HCT116 (cell line): ENCODE measurements around the gene COL4A1. TPM values are rescaled to one million over a fixed set of nuclear protein-coding genes. Genes with fewer than 3 reads are reported as not detected.

ENCODE experiments used
- ATAC-seq: fragments of 200-7000 bp; cut with Tn5 transposase; 2 replicates; pipeline ENCODE4 v1.9.1; 2020; ENCODE audit warnings: mild to moderate bottlenecking, moderate library complexity
- BruUV-seq: library from RNA; stranded (reverse); fragments of 400-500 nt; replicated peaks from 2 replicates; lab custom pipeline; 2021; lab: Mats Ljungman, UMichigan
- CTCF ChIA-PET: fragments of 300-600 bp; sonication (Branson Sonifier 250); formaldehyde crosslinking; loops from one replicate; lab custom pipeline; 2021; ENCODE audit warnings: antibody characterized with exemption; lab: Charles Lee
- POLR2A ChIA-PET: fragments of 300-600, 350-600 bp; sonication (Branson Sonifier 250); formaldehyde crosslinking; loops from one replicate; lab custom pipeline; 2021; ENCODE audit warnings: antibody characterized with exemption; lab: Charles Lee
- RAD21 ChIA-PET, 2 experiments: fragments of 300-600 bp; sonication (Branson Sonifier 250); formaldehyde crosslinking; loops; one replicate each; lab custom pipeline; 2023; ENCODE audit warnings: low total read pairs in 2 of 2; ENCODE audit not compliant: uncharacterized antibody in 2 of 2, unreplicated experiment in 2 of 2, low non-redundant PET in 1 of 2; lab: Charles Lee
- DNase-seq: peaks from one replicate; pipeline ENCODE4 v3.0.0-alpha.2; 2010; ENCODE audit warnings: low read depth, low spot score
- H2AFZ ChIP-seq: fragments of 200-600 bp; shearing (Covaris generic), sonication (generic); 2 replicates; pipeline ENCODE4 v1.6.1; 2017; ENCODE audit warnings: low read depth, mixed run types, mixed read lengths, antibody characterized with exemption, low read length; ENCODE audit not compliant: poor library complexity, severe bottlenecking
- H3K27ac ChIP-seq: 2 replicates; pipeline ENCODE4 v1.5.1; 2012; ENCODE audit warnings: low read depth, low read length
- H3K27me3 ChIP-seq: fragments of 200-600 bp; sonication (generic); 2 replicates; pipeline ENCODE4 v1.6.1; 2016; ENCODE audit warnings: mixed run types, low read length, mixed read lengths; ENCODE audit not compliant: insufficient read depth
- H3K36me3 ChIP-seq, 2 experiments: fragments of 200-500 bp in 1 of 2; fragments of 200-600 bp in 1 of 2; sonication (Bioruptor generic) in 1 of 2; sonication (generic) in 1 of 2; 2 replicates each; pipeline versions ENCODE4 v1.5.1 to v1.6.1; 2014 to 2016; ENCODE audit warnings: low read length in 2 of 2, inconsistent platforms in 1 of 2, mixed read lengths in 1 of 2, mixed run types in 1 of 2; ENCODE audit not compliant: insufficient read depth in 2 of 2, control insufficient read depth in 1 of 2
- H3K4me1 ChIP-seq, 2 experiments: fragments of 200-600 bp in 1 of 2; sonication (generic) in 1 of 2; 2 replicates each; pipeline versions ENCODE4 v1.5.1 to v1.6.1; 2012 to 2017; ENCODE audit warnings: low read length in 2 of 2, inconsistent platforms in 1 of 2, mild to moderate bottlenecking in 1 of 2, mixed read lengths in 1 of 2, mixed run types in 1 of 2, moderate library complexity in 1 of 2; ENCODE audit not compliant: insufficient read depth in 2 of 2, control insufficient read depth in 1 of 2
- H3K4me2 ChIP-seq: fragments of 200-600 bp; sonication (generic); 2 replicates; pipeline ENCODE4 v1.6.1; 2017; ENCODE audit warnings: mixed run types, low read length, mixed read lengths
- H3K4me3 ChIP-seq, 2 experiments: fragments of 200-600 bp in 1 of 2; sonication (generic) in 1 of 2; replicated peaks in 1 of 2; 2 replicates each; pipeline ENCODE4 v1.5.1; 2011 to 2016; ENCODE audit warnings: low read length in 2 of 2, control low read depth in 1 of 2, low read depth in 1 of 2, mild to moderate bottlenecking in 1 of 2, mixed read lengths in 1 of 2, mixed run types in 1 of 2
- H3K79me2 ChIP-seq: fragments of 200-600 bp; sonication (generic); 2 replicates; pipeline ENCODE4 v1.6.1; 2017; ENCODE audit warnings: mild to moderate bottlenecking, mixed run types, low read length, moderate library complexity, mixed read lengths; ENCODE audit not compliant: insufficient read depth
- H3K9ac ChIP-seq: fragments of 200-600 bp; sonication (generic); 2 replicates; pipeline ENCODE4 v1.6.1; 2016; ENCODE audit warnings: low read length, mixed read lengths
- H3K9me2 ChIP-seq: fragments of 200-600 bp; sonication (generic), shearing (Covaris generic); 2 replicates; pipeline ENCODE4 v1.6.1; 2017; ENCODE audit warnings: mixed run types, mild to moderate bottlenecking, moderate library complexity; ENCODE audit not compliant: insufficient read depth
- H3K9me3 ChIP-seq, 2 experiments: fragments of 200-500 bp in 1 of 2; fragments of 200-600 bp in 1 of 2; sonication (Bioruptor generic) in 1 of 2; sonication (generic) in 1 of 2; 2 replicates each; pipeline ENCODE4 v1.6.1; 2014 to 2017; ENCODE audit warnings: low read length in 2 of 2, mixed read lengths in 2 of 2, inconsistent platforms in 1 of 2, low read depth in 1 of 2, mild to moderate bottlenecking in 1 of 2, mixed run types in 1 of 2, moderate library complexity in 1 of 2; ENCODE audit not compliant: control insufficient read depth in 1 of 2, insufficient read depth in 1 of 2
- H4K20me1 ChIP-seq: fragments of 200-600 bp; sonication (generic), shearing (Covaris generic); 2 replicates; pipeline ENCODE4 v1.6.1; 2017; ENCODE audit warnings: mixed run types, mild to moderate bottlenecking, moderate library complexity; ENCODE audit not compliant: insufficient read depth
- CBX3 ChIP-seq: IDR thresholded peaks from 2 replicates; pipeline ENCODE4 v1.6.1; 2012; ENCODE audit warnings: low read depth
- CEBPB ChIP-seq: IDR thresholded peaks from 2 replicates; pipeline ENCODE4 v1.6.1; 2012; ENCODE audit warnings: low read depth
- EGR1 ChIP-seq: IDR thresholded peaks from 2 replicates; pipeline ENCODE4 v1.6.1; 2012; ENCODE audit warnings: low read depth
- ELF1 ChIP-seq: IDR thresholded peaks from 2 replicates; pipeline ENCODE4 v1.6.1; 2012; ENCODE audit warnings: low read depth, borderline replicate concordance
- EZH2 ChIP-seq: fragments of 200-600 bp; sonication (generic); IDR thresholded peaks from 2 replicates; pipeline ENCODE4 v1.6.1; 2017; ENCODE audit warnings: antibody characterized with exemption, mixed run types
- POLR2AphosphoS5 ChIP-seq: IDR thresholded peaks from 2 replicates; pipeline ENCODE4 v1.6.1; 2011; ENCODE audit warnings: mild to moderate bottlenecking, low read depth, low read length, moderate library complexity
- RAD21 ChIP-seq: IDR thresholded peaks from 2 replicates; pipeline ENCODE4 v1.6.1; 2012; ENCODE audit warnings: low read depth, mild to moderate bottlenecking
- SIN3A ChIP-seq: IDR thresholded peaks from 2 replicates; pipeline ENCODE4 v1.6.1; 2012; ENCODE audit warnings: low read depth
- SRF ChIP-seq: IDR thresholded peaks from 2 replicates; pipeline ENCODE4 v1.6.1; 2012; ENCODE audit warnings: low read depth
- TCF7L2 ChIP-seq: IDR thresholded peaks from 2 replicates; pipeline ENCODE4 v1.7.0; 2011; ENCODE audit warnings: borderline replicate concordance, inconsistent platforms; ENCODE audit not compliant: insufficient read depth, insufficient read length; ENCODE audit errors: extremely low read depth
- YY1 ChIP-seq: IDR thresholded peaks from 2 replicates; pipeline ENCODE4 v1.6.1; 2011; ENCODE audit warnings: low read length, low read depth, moderate library complexity, mild to moderate bottlenecking; ENCODE audit not compliant: insufficient replicate concordance; ENCODE audit errors: extremely low read depth
- ZFX ChIP-seq: fragments of 450-650 bp; IDR thresholded peaks from 2 replicates; pipeline ENCODE4 v1.6.1; 2017
- ZNF274 ChIP-seq: fragments of 200-500 bp; sonication (Bioruptor generic); IDR thresholded peaks from 2 replicates; pipeline ENCODE4 v1.6.1; 2014; ENCODE audit warnings: mild to moderate bottlenecking, low read depth, low read length, inconsistent platforms
- intact Hi-C: fragments of 100-400 bp; cut with micrococcal nuclease; formaldehyde crosslinking; loops from 2 replicates; pipeline ENCODE4 v1.10.0; 2022
- total RNA-seq: library from RNA; stranded (reverse); gene quantifications from one replicate; pipeline ENCODE4 v1.2.1, GENCODE V29; 2021; ENCODE audit not compliant: unreplicated experiment
- TF ChIP-seq, protein P1 (sequence below): IDR thresholded peaks from 2 replicates; pipeline ENCODE4 v1.6.1; 2012
- TF ChIP-seq, protein P2 (sequence below): IDR thresholded peaks from 2 replicates; pipeline ENCODE4 v1.6.1; 2012
- TF ChIP-seq, protein P3 (sequence below), 3 experiments: fragments of 200-600 bp in 1 of 3; sonication (generic) in 1 of 3; IDR thresholded peaks in 2 of 3; conservative IDR thresholded peaks in 1 of 3; 2 replicates each; pipeline ENCODE4 v1.5.1; 2012 to 2017; ENCODE audit warnings: low read depth in 2 of 3, low read length in 2 of 3, antibody characterized with exemption in 1 of 3, borderline replicate concordance in 1 of 3, control low read depth in 1 of 3, mild to moderate bottlenecking in 1 of 3, mixed read lengths in 1 of 3, mixed run types in 1 of 3, moderate library complexity in 1 of 3; ENCODE audit not compliant: insufficient read depth in 1 of 3
- TF ChIP-seq, protein P4 (sequence below): IDR thresholded peaks from 2 replicates; pipeline ENCODE4 v1.6.1; 2011; ENCODE audit warnings: mild to moderate bottlenecking, low read length, moderate library complexity; ENCODE audit not compliant: insufficient replicate concordance; ENCODE audit errors: extremely low read depth
- TF ChIP-seq, protein P5 (sequence below): IDR thresholded peaks from 2 replicates; pipeline ENCODE4 v1.6.1; 2012; ENCODE audit warnings: low read depth

Gene COL4A1
- total RNA-seq, 1 experiment from 2014 or later, result 0.57 TPM

DNA sequence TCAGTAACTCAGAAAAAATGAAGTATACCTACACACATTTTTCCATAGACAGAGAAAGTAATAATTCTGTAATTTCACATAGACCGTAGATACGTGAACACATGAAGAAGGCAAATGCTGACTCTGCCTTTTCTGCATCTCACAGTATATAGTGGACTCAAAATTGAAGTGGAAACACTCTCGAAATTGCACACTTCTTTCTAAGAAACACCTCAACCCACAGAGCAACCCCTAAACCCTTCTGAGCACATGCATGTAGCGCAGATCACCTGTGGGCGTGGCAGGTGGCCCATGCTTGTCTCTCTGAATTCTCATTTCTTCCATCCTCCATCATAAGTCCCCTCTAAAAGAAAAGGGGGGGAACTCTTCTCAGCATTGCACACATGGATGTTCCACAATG, 34.7 kb downstream of the COL4A1 start:
- no peaks in the 10 kb centered on the region for H3K79me2 ChIP-seq
- no peak for ATAC-seq
- no TSS peak for BruUV-seq

More for the DNA sequence above, 34.7 kb downstream of the COL4A1 start:
- Histone ChIP-seq H4K20me1 (no peaks in the 10 kb centered on the region), H2AFZ (no peak overlapping the region), H3K36me3 (no peaks in the 10 kb centered on the region), H3K4me3 (no peak overlapping the region), H3K9ac (no peak overlapping the region), H3K27me3 (no peaks in the 10 kb centered on the region), H3K9me3 (no peaks in the 10 kb centered on the region), H3K4me1 (no peaks in the 10 kb centered on the region), H3K9me2 (no peaks in the 10 kb centered on the region), H3K4me2 (no peak overlapping the region), H3K27ac (no peak overlapping the region)
- RAD21 ChIA-PET, result no interaction called here
- TF ChIP-seq, protein P1, sequence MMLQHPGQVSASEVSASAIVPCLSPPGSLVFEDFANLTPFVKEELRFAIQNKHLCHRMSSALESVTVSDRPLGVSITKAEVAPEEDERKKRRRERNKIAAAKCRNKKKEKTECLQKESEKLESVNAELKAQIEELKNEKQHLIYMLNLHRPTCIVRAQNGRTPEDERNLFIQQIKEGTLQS, result no peak
- TF ChIP-seq TCF7L2 (no peak), RAD21 (no peak), CEBPB (no peak), YY1 (no peak), EGR1 (no peak), SIN3A (no peak), EZH2 (no peak), SRF (no peak), ZNF274 (no peak), POLR2AphosphoS5 (no peak), ELF1 (no peak), ZFX (no peak), CBX3 (no peak)
- TF ChIP-seq, protein P2, sequence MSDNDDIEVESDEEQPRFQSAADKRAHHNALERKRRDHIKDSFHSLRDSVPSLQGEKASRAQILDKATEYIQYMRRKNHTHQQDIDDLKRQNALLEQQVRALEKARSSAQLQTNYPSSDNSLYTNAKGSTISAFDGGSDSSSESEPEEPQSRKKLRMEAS, result no peak
- TF ChIP-seq, protein P3, sequence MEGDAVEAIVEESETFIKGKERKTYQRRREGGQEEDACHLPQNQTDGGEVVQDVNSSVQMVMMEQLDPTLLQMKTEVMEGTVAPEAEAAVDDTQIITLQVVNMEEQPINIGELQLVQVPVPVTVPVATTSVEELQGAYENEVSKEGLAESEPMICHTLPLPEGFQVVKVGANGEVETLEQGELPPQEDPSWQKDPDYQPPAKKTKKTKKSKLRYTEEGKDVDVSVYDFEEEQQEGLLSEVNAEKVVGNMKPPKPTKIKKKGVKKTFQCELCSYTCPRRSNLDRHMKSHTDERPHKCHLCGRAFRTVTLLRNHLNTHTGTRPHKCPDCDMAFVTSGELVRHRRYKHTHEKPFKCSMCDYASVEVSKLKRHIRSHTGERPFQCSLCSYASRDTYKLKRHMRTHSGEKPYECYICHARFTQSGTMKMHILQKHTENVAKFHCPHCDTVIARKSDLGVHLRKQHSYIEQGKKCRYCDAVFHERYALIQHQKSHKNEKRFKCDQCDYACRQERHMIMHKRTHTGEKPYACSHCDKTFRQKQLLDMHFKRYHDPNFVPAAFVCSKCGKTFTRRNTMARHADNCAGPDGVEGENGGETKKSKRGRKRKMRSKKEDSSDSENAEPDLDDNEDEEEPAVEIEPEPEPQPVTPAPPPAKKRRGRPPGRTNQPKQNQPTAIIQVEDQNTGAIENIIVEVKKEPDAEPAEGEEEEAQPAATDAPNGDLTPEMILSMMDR (IDR thresholded peaks at IDR 0.05 in 2 of 3, conservative IDR thresholded peaks at IDR 0.05 in 1 of 3; ENCODE audit: borderline replicate concordance in 1 of 3, insufficient read depth in 1 of 3, low read depth in 2 of 3, low read length in 2 of 3), result no peak
- TF ChIP-seq, protein P4, sequence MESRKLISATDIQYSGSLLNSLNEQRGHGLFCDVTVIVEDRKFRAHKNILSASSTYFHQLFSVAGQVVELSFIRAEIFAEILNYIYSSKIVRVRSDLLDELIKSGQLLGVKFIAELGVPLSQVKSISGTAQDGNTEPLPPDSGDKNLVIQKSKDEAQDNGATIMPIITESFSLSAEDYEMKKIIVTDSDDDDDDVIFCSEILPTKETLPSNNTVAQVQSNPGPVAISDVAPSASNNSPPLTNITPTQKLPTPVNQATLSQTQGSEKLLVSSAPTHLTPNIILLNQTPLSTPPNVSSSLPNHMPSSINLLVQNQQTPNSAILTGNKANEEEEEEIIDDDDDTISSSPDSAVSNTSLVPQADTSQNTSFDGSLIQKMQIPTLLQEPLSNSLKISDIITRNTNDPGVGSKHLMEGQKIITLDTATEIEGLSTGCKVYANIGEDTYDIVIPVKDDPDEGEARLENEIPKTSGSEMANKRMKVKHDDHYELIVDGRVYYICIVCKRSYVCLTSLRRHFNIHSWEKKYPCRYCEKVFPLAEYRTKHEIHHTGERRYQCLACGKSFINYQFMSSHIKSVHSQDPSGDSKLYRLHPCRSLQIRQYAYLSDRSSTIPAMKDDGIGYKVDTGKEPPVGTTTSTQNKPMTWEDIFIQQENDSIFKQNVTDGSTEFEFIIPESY, result no peak
- TF ChIP-seq, protein P5, sequence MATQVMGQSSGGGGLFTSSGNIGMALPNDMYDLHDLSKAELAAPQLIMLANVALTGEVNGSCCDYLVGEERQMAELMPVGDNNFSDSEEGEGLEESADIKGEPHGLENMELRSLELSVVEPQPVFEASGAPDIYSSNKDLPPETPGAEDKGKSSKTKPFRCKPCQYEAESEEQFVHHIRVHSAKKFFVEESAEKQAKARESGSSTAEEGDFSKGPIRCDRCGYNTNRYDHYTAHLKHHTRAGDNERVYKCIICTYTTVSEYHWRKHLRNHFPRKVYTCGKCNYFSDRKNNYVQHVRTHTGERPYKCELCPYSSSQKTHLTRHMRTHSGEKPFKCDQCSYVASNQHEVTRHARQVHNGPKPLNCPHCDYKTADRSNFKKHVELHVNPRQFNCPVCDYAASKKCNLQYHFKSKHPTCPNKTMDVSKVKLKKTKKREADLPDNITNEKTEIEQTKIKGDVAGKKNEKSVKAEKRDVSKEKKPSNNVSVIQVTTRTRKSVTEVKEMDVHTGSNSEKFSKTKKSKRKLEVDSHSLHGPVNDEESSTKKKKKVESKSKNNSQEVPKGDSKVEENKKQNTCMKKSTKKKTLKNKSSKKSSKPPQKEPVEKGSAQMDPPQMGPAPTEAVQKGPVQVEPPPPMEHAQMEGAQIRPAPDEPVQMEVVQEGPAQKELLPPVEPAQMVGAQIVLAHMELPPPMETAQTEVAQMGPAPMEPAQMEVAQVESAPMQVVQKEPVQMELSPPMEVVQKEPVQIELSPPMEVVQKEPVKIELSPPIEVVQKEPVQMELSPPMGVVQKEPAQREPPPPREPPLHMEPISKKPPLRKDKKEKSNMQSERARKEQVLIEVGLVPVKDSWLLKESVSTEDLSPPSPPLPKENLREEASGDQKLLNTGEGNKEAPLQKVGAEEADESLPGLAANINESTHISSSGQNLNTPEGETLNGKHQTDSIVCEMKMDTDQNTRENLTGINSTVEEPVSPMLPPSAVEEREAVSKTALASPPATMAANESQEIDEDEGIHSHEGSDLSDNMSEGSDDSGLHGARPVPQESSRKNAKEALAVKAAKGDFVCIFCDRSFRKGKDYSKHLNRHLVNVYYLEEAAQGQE, result no peak
- POLR2A ChIA-PET, result no interaction called here
- DNase-seq, result no peak
- CTCF ChIA-PET, result no interaction called here
- intact Hi-C loops, result no loop called here
